CD4-positive, alpha-beta T cell (primary cell): ENCODE results near the gene ST6GALNAC3. TPM values are rescaled to one million over a fixed set of nuclear protein-coding genes. Genes with fewer than 3 reads are reported as not detected.

Experiments
- ATAC-seq: fragments of 200-7000 bp; cut with Tn5 transposase; one replicate; pipeline ENCODE4 v1.10.0; 2022; ENCODE audit warnings: mild to moderate bottlenecking; ENCODE audit not compliant: poor library complexity
- CTCF ChIA-PET: fragments of 350-600 bp; sonication (Branson Sonifier 250); formaldehyde crosslinking; loops from one replicate; lab custom pipeline; 2021; ENCODE audit warnings: antibody characterized with exemption, inconsistent platforms; lab: Charles Lee
- POLR2A ChIA-PET: fragments of 350-600 bp; sonication (Branson Sonifier 250); formaldehyde crosslinking; loops from one replicate; lab custom pipeline; 2021; ENCODE audit warnings: antibody characterized with exemption, inconsistent platforms; lab: Charles Lee
- DNase-seq, 14 experiments: peaks; one replicate each; pipeline ENCODE4 v3.0.0-alpha.2; 2013 to 2020; ENCODE audit warnings: mixed read lengths in 2 of 14
- H3K27ac ChIP-seq, 2 donors: one replicate each; pipeline versions ENCODE4 v1.5.1 to v1.7.0; 2013; ENCODE audit warnings: low read length in 2 of 2, low read depth in 1 of 2, mild to moderate bottlenecking in 1 of 2
- H3K27me3 ChIP-seq, 2 experiments: 1 replicate in 1 of 2; 2 replicates in 1 of 2; pipeline versions ENCODE4 v1.6.1 to v1.7.0; 2013; ENCODE audit warnings: low read length in 2 of 2, control low read depth in 1 of 2, mild to moderate bottlenecking in 1 of 2, moderate library complexity in 1 of 2; ENCODE audit not compliant: insufficient read depth in 2 of 2, control insufficient read depth in 1 of 2
- H3K36me3 ChIP-seq: one replicate; pipeline ENCODE4 v1.6.1; 2013; ENCODE audit warnings: low read length, control low read depth; ENCODE audit not compliant: insufficient read depth
- H3K4me1 ChIP-seq: one replicate; pipeline ENCODE4 v1.6.1; 2013; ENCODE audit warnings: low read length, control low read depth; ENCODE audit not compliant: insufficient read depth
- H3K4me3 ChIP-seq: one replicate; pipeline ENCODE4 v1.5.1; 2013; ENCODE audit warnings: mild to moderate bottlenecking, low read length, moderate library complexity
- H3K9me3 ChIP-seq, 2 experiments: 1 replicate in 1 of 2; 2 replicates in 1 of 2; pipeline versions ENCODE4 v1.6.1 to v1.7.0; 2013; ENCODE audit warnings: low read length in 2 of 2, mild to moderate bottlenecking in 2 of 2, control low read depth in 1 of 2, moderate library complexity in 1 of 2; ENCODE audit not compliant: control insufficient read depth in 1 of 2, insufficient read depth in 1 of 2
- H3K27ac Mint-ChIP-seq: one replicate; pipeline ENCODE4 v1.8.0; 2020; ENCODE audit warnings: mixed read lengths
- H3K27me3 Mint-ChIP-seq: one replicate; pipeline ENCODE4 v1.8.0; 2021; ENCODE audit warnings: mixed read lengths
- H3K36me3 Mint-ChIP-seq: one replicate; pipeline ENCODE4 v1.8.0; 2021; ENCODE audit warnings: low read depth, mixed read lengths
- H3K4me1 Mint-ChIP-seq: one replicate; pipeline ENCODE4 v1.8.0; 2021; ENCODE audit warnings: low read depth, mixed read lengths
- H3K4me3 Mint-ChIP-seq: one replicate; pipeline ENCODE4 v1.8.0; 2020; ENCODE audit warnings: mild to moderate bottlenecking, mixed read lengths
- H3K9me3 Mint-ChIP-seq: one replicate; pipeline ENCODE4 v1.8.0; 2020; ENCODE audit warnings: mixed read lengths
- intact Hi-C, 2 experiments: fragments of 100-400 bp; cut with DNase I in 1 of 2; cut with micrococcal nuclease in 1 of 2; formaldehyde crosslinking; loops; one replicate each; pipeline versions ENCODE4 v1.15.1 to v1.9.0; 2023 to 2025; cut with DNase I, micrococcal nuclease
- total RNA-seq, 174 experiments: library from RNA in 2 of 174; stranded (reverse) in 2 of 174; gene quantifications; one replicate each; pipeline ENCODE4 v1.2.3 and lab custom pipeline; 2021 to 2026
- TF ChIP-seq, protein P1 (sequence below): fragments of 200-600 bp; IDR thresholded peaks from one replicate; pipeline ENCODE4 v1.8.0; 2022; ENCODE audit warnings: antibody characterized with exemption, mild to moderate bottlenecking

ST6GALNAC3 gene
- total RNA-seq, 2 experiments from 2014 or later: 0.77 to 1.3 TPM

DNA sequence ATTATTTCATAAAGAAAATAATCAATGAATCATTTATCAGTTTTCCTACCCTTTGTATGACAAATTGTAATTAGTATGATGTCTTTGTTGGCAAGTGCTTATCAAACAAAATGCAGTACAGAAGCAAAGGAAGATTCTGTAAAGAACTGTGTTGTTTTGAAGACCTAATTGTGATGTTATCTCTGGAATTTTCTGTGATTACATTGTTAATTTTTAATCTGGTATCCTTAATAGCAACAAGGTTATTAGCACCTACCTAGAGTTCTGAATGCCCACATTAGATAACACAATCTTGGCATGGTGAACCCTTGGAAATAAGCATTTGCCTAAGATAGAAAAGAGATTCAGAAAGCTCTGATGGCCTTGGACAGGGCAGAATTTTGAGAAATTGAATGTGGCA is 518.6 kb downstream of the ST6GALNAC3 start:
- TF ChIP-seq, protein P1, sequence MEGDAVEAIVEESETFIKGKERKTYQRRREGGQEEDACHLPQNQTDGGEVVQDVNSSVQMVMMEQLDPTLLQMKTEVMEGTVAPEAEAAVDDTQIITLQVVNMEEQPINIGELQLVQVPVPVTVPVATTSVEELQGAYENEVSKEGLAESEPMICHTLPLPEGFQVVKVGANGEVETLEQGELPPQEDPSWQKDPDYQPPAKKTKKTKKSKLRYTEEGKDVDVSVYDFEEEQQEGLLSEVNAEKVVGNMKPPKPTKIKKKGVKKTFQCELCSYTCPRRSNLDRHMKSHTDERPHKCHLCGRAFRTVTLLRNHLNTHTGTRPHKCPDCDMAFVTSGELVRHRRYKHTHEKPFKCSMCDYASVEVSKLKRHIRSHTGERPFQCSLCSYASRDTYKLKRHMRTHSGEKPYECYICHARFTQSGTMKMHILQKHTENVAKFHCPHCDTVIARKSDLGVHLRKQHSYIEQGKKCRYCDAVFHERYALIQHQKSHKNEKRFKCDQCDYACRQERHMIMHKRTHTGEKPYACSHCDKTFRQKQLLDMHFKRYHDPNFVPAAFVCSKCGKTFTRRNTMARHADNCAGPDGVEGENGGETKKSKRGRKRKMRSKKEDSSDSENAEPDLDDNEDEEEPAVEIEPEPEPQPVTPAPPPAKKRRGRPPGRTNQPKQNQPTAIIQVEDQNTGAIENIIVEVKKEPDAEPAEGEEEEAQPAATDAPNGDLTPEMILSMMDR: no peak
- POLR2A ChIA-PET: no interaction called here
- H3K9me3 ChIP-seq: no peaks in the 10 kb centered on the region
- DNase-seq (no peak), ATAC-seq (no peak)
- H3K4me1 ChIP-seq: no peaks in the 10 kb centered on the region
- H3K36me3 Mint-ChIP-seq: no peaks in the 10 kb centered on the region
- no peaks in the 10 kb centered on the region for H3K27me3 ChIP-seq
- H3K4me3 ChIP-seq: no peak overlapping the region
- no peaks in the 10 kb centered on the region for H3K36me3 ChIP-seq
- CTCF ChIA-PET: no interaction called here
- H3K4me1 Mint-ChIP-seq: no peaks in the 10 kb centered on the region
- no peaks in the 10 kb centered on the region for H3K27me3 Mint-ChIP-seq
- no peak overlapping the region for H3K27ac Mint-ChIP-seq
- intact Hi-C loops: no loop called here
- H3K27ac ChIP-seq: no peak overlapping the region
- H3K9me3 Mint-ChIP-seq: peaks cover 6% of the 10 kb centered on the region
- no peak overlapping the region for H3K4me3 Mint-ChIP-seq

DNA sequence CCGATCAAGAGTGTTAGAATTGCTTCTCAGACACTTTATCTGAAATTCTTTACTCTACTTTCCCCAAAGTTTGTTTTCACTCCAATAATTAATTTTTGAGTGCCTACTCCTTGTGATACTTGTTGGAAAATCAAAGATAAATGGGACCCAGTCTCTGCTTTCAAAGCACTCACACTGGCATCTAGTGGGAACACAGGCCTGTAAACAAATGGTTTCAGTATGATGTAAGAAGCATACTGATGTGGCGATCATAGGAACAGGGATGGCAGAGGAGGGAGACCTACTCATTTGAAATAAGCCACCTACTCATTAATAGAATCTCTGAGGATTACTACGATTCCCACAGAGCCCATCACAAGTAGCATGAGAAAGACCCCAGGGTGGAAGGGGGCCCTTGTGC is 519.1 kb downstream of the ST6GALNAC3 start:
- Histone ChIP-seq H3K36me3 (no peaks in the 10 kb centered on the region), H3K9me3 (no peaks in the 10 kb centered on the region), H3K27me3 (no peaks in the 10 kb centered on the region), H3K4me1 (no peaks in the 10 kb centered on the region), H3K27ac (no peak overlapping the region), H3K4me3 (no peak overlapping the region)
- H3K36me3 Mint-ChIP-seq: no peaks in the 10 kb centered on the region
- intact Hi-C loops: no loop called here
- no peaks in the 10 kb centered on the region for H3K4me1 Mint-ChIP-seq
- no peak for DNase-seq
- ChIA-PET CTCF (no interaction called here), POLR2A (no interaction called here)
- peaks cover 9% of the 10 kb centered on the region for H3K9me3 Mint-ChIP-seq
- TF ChIP-seq, protein P1: no peak
- no peak overlapping the region for H3K4me3 Mint-ChIP-seq
- no peak overlapping the region for H3K27ac Mint-ChIP-seq
- no peak for ATAC-seq
- H3K27me3 Mint-ChIP-seq: no peaks in the 10 kb centered on the region

DNA sequence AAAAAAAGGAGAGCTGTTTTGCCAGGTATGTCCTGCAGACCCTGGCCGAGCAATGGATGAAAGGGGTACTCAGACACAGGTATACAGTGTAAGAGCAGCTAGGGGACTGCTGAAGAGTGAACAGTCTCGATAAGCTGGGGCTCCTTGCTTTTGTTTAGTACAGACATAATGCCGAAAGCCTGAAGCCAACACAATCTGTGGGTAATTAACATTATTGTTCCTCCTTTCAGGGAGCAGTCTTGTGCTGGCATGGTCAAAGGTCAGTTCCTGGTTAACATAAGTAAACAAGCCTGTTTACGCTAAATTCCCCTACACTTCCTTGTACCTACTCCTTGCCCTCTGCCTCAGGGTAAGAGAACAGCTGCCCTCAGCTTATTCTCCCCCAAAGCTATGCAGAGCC is 520.5 kb downstream of the ST6GALNAC3 start:
- no peak for DNase-seq
- intact Hi-C loops: no loop called here
- Mint-ChIP-seq H3K9me3 (peaks cover 9% of the 10 kb centered on the region), H3K36me3 (no peaks in the 10 kb centered on the region), H3K4me3 (no peak overlapping the region), H3K27me3 (no peaks in the 10 kb centered on the region), H3K27ac (no peak overlapping the region), H3K4me1 (no peaks in the 10 kb centered on the region)
- H3K9me3 ChIP-seq: no peaks in the 10 kb centered on the region
- no peak overlapping the region for H3K27ac ChIP-seq
- no peak overlapping the region for H3K4me3 ChIP-seq
- no peaks in the 10 kb centered on the region for H3K36me3 ChIP-seq
- TF ChIP-seq, protein P1: no peak
- POLR2A ChIA-PET: no interaction called here
- H3K4me1 ChIP-seq: no peaks in the 10 kb centered on the region
- CTCF ChIA-PET: no interaction called here
- ATAC-seq: no peak
- no peaks in the 10 kb centered on the region for H3K27me3 ChIP-seq
